ENCODE measurements around the gene RFFL. TPM values are rescaled to one million over a fixed set of nuclear protein-coding genes. Genes with fewer than 3 reads are reported as not detected.

The RFFL gene
- total RNA-seq, 6 donors from 2014 or later = 17.6 to 30.8 (median 25.3) TPM

DNA sequence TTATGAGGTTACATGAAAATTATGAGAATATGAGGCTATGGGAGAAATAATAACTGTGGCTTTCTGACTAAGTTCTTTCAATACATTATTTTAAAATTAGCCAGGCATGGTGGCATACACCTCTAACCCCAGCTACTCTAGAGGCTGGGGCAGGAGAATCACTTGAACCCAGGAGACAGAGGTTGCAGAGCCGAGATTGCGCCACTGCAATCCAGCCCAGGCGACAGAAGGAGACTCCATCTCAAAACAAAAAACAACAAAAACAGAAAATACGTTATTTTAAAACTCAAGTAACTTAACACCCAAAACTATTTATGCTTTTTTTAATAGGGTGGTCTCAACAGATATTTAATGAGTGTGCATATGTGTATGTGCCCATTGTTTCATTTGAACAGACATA, 2.4 kb upstream of the RFFL start:
- 89% methylated on average over 4 of the region's 4 CpGs for WGBS, 2 donors
- Histone ChIP-seq H3K27me3 (no peaks in the 10 kb centered on the region), H3K4me1 (peaks cover 10 to 29% (median 16%) of the 10 kb centered on the region in 4 donors), H3K27ac (no peak overlapping the region), H3K9me3 (no peaks in the 10 kb centered on the region), H3K4me3 (no peak overlapping the region), H3K36me3 (peaks cover 0 to 11% (median 0%) of the 10 kb centered on the region in 4 donors)
- no peak for ATAC-seq (ENCODE audit: low FRiP score in 2 of 2)
- no peak for TF ChIP-seq EP300 (IDR thresholded peaks at IDR 0.05)
- no peak for TF ChIP-seq POLR2A (IDR thresholded peaks at IDR 0.05)
- TF ChIP-seq POLR2AphosphoS5 (IDR thresholded peaks at IDR 0.05) = no peak
- TF ChIP-seq, protein P1, sequence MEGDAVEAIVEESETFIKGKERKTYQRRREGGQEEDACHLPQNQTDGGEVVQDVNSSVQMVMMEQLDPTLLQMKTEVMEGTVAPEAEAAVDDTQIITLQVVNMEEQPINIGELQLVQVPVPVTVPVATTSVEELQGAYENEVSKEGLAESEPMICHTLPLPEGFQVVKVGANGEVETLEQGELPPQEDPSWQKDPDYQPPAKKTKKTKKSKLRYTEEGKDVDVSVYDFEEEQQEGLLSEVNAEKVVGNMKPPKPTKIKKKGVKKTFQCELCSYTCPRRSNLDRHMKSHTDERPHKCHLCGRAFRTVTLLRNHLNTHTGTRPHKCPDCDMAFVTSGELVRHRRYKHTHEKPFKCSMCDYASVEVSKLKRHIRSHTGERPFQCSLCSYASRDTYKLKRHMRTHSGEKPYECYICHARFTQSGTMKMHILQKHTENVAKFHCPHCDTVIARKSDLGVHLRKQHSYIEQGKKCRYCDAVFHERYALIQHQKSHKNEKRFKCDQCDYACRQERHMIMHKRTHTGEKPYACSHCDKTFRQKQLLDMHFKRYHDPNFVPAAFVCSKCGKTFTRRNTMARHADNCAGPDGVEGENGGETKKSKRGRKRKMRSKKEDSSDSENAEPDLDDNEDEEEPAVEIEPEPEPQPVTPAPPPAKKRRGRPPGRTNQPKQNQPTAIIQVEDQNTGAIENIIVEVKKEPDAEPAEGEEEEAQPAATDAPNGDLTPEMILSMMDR (IDR thresholded peaks at IDR 0.05) = no peak
- no peak for DNase-seq

DNA sequence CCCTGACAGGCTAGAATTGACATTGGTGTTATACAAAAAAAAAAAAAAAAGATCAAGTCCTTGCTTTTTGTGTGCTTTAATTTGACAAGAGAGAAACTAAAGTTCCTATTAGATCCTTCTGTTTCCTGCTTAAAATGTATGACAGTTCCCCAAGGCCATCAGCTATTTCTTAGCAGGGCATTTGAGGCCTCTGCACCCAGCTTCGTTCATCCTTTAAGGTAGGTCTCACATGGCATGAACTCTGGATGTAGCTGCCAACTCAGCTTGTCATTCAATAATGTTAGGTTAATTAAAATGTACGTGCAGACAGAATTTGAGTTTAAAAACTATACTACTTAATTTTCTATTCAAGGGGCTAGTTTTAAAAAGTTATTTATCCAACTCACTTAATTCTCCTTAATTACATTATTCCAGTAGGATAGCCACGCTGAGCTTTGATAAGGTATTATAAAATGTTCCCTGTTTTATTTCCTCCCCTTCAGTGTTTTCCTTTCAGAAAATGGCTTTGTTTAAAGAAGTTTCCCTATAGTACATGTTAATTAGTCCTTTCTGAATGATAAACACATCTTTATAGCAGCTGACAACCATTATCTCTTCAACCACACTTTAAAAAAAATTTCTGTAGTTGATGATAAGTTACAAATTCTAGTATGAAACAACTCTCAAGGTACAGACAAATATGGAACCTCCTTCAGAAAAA, 1.2 kb upstream of the RFFL start:
- ATAC-seq (ENCODE audit: low FRiP score in 2 of 2) (no peak), DNase-seq (no peak)
- H3K36me3 ChIP-seq = peaks cover 0 to 17% (median 0%) of the 10 kb centered on the region in 4 donors
- no peak overlapping the region for H3K4me3 ChIP-seq
- H3K27ac ChIP-seq = peak overlapping the region; percentile 79 to 88 (median 85)
- 82 to 89% methylated on average over 3 of the region's 3 CpGs for WGBS, 2 donors
- no peaks in the 10 kb centered on the region for H3K27me3 ChIP-seq
- peaks cover 10 to 27% (median 16%) of the 10 kb centered on the region in 4 donors for H3K4me1 ChIP-seq
- no peaks in the 10 kb centered on the region for H3K9me3 ChIP-seq
- TF ChIP-seq, protein P1 (IDR thresholded peaks at IDR 0.05) = no peak
- no peak for TF ChIP-seq POLR2AphosphoS5 (IDR thresholded peaks at IDR 0.05)
- TF ChIP-seq EP300 (IDR thresholded peaks at IDR 0.05) = no peak
- TF ChIP-seq POLR2A (IDR thresholded peaks at IDR 0.05) = no peak

DNA sequence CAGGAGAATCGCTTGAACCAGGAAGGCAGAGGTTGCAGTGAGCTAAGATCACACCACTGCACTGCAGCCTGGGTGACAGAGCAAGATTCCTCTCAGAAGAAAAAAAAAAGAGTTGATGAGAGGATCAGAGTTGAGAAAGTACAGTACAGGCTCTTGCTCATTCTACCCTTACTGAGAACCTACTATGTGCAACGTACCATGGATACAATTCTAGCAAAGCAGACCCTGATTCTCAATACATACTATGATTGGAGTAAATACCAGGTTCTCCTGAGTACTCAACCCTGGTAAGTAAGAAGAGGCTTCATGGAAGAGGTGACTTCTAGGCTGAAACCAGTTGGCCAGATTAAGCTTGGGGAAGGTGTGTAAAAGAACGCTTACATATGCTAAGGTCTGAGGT, 1.2 kb downstream of the RFFL start:
- peaks cover 10 to 17% (median 14%) of the 10 kb centered on the region in 4 donors for H3K4me1 ChIP-seq
- peak overlapping the region in 1 of 4 donors; percentile 79 for H3K27ac ChIP-seq
- H3K4me3 ChIP-seq = no peak overlapping the region
- WGBS, 2 donors = 92 to 97% methylated on average over 3 of the region's 3 CpGs
- H3K27me3 ChIP-seq = no peaks in the 10 kb centered on the region
- H3K36me3 ChIP-seq = peaks cover 0 to 10% (median 0%) of the 10 kb centered on the region in 4 donors
- H3K9me3 ChIP-seq = no peaks in the 10 kb centered on the region
- no peak for ATAC-seq (ENCODE audit: low FRiP score in 2 of 2)
- DNase-seq = no peak
- TF ChIP-seq POLR2A (IDR thresholded peaks at IDR 0.05) (no peak), EP300 (IDR thresholded peaks at IDR 0.05) (no peak), POLR2AphosphoS5 (IDR thresholded peaks at IDR 0.05) (no peak)
- TF ChIP-seq, protein P1 (IDR thresholded peaks at IDR 0.05) = no peak

DNA sequence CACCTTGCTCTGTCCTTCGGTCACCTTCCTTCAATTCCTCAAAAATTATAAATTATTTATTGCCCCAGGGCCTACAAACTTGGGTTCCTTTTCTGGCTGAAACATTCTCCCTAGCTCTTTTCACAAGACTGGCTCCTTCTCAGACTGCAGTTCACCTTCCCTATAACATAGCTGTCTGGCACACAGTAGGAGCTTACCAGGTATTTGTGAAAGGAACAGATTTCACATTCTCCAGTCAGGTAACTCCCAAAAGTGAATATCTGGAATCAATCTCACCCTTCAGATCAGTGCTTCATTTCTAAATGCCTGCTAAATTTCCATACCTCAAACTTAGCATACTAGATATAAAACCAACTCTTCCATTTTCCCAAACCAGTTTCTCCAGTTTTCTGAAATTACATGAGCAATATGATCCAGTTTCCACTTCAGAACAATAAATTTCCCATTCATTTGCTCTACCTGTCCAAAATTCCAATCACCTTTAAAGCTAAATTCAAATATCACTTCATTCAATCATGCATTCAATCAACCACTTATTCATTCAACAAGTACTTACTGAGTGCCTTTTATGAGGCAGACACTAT, 6.1 kb downstream of the RFFL start:
- ATAC-seq (ENCODE audit: low FRiP score in 2 of 2) (no peak), DNase-seq (no peak)
- 93 to 95% methylated on average over 1 of the region's 1 CpG for WGBS, 2 donors
- H3K36me3 ChIP-seq = peaks cover 0 to 10% (median 0%) of the 10 kb centered on the region in 4 donors
- H3K27ac ChIP-seq = no peak overlapping the region
- peaks cover under 1 to 12% (median 5%) of the 10 kb centered on the region in 4 donors for H3K4me1 ChIP-seq
- no peak for TF ChIP-seq POLR2A (IDR thresholded peaks at IDR 0.05)
- no peak for TF ChIP-seq EP300 (IDR thresholded peaks at IDR 0.05)
- TF ChIP-seq, protein P1 (IDR thresholded peaks at IDR 0.05) = no peak
- TF ChIP-seq POLR2AphosphoS5 (IDR thresholded peaks at IDR 0.05) = no peak
- H3K4me3 ChIP-seq = no peak overlapping the region
- H3K27me3 ChIP-seq = no peaks in the 10 kb centered on the region
- H3K9me3 ChIP-seq = no peaks in the 10 kb centered on the region
